IPS-20b (cell line): ENCODE results near the gene FADS2.

ENCODE experiments used
- H3K27ac ChIP-seq: one replicate; pipeline ENCODE4 v1.5.1; 2013; ENCODE audit warnings: low read length
- H3K27me3 ChIP-seq: 2 replicates; pipeline ENCODE4 v1.6.1; 2013; ENCODE audit warnings: mild to moderate bottlenecking, low read length, inconsistent platforms; ENCODE audit not compliant: insufficient read depth
- H3K36me3 ChIP-seq: 2 replicates; pipeline ENCODE4 v1.6.1; 2013; ENCODE audit warnings: low read depth, mild to moderate bottlenecking, inconsistent platforms, low read length, moderate library complexity; ENCODE audit not compliant: insufficient read depth
- H3K4me1 ChIP-seq: 2 replicates; pipeline ENCODE4 v1.6.1; 2013; ENCODE audit warnings: mild to moderate bottlenecking, control low read depth, inconsistent platforms, low read length, moderate library complexity; ENCODE audit not compliant: insufficient read depth
- H3K4me3 ChIP-seq: 2 replicates; pipeline ENCODE4 v1.5.1; 2013; ENCODE audit warnings: mild to moderate bottlenecking, low read length, inconsistent platforms
- H3K9ac ChIP-seq: 2 replicates; pipeline ENCODE4 v1.6.1; 2013; ENCODE audit warnings: low read depth, mild to moderate bottlenecking, inconsistent platforms, low read length, moderate library complexity
- H3K9me3 ChIP-seq: 2 replicates; pipeline ENCODE4 v1.6.1; 2013; ENCODE audit warnings: mild to moderate bottlenecking, low read depth, low read length, inconsistent platforms; ENCODE audit not compliant: insufficient read depth

Gene FADS2

GRCh38 chr11:61866958-61867343, 38.9 kb downstream of the FADS2 start:
- Histone ChIP-seq H3K27ac (no peak overlapping the region), H3K4me3 (no peak overlapping the region), H3K36me3 (peaks cover 47% of the 10 kb centered on the region), H3K9ac (no peak overlapping the region), H3K4me1 (no peaks in the 10 kb centered on the region; the same call in 1 of the 2 replicates), H3K27me3 (peaks cover 8% of the 10 kb centered on the region), H3K9me3 (no peaks in the 10 kb centered on the region)

GRCh38 chr11:61868571-61869428, 40.7 kb downstream of the FADS2 start:
- no peak overlapping the region for H3K9ac ChIP-seq
- H3K4me1 ChIP-seq = no peaks in the 10 kb centered on the region; the same call in 1 of the 2 replicates

GRCh38 chr11:61869429-61869707, 41.3 kb downstream of the FADS2 start:
- H3K9ac ChIP-seq = no peak overlapping the region
- no peaks in the 10 kb centered on the region for H3K9me3 ChIP-seq
- no peak overlapping the region for H3K4me3 ChIP-seq
- H3K27ac ChIP-seq = no peak overlapping the region
- peaks cover 15% of the 10 kb centered on the region for H3K27me3 ChIP-seq
- peaks cover 27% of the 10 kb centered on the region for H3K36me3 ChIP-seq
- H3K4me1 ChIP-seq = no peaks in the 10 kb centered on the region; the same call in 1 of the 2 replicates

More at GRCh38 chr11:61868571-61869428, 40.7 kb downstream of the FADS2 start:
- no peaks in the 10 kb centered on the region for H3K9me3 ChIP-seq
- no peak overlapping the region for H3K4me3 ChIP-seq
- H3K27me3 ChIP-seq = peaks cover 15% of the 10 kb centered on the region
- no peak overlapping the region for H3K27ac ChIP-seq
- peaks cover 28% of the 10 kb centered on the region for H3K36me3 ChIP-seq

- Histone ChIP-seq H3K9me3 (no peaks in the 10 kb centered on the region), H3K36me3 (peaks cover 22% of the 10 kb centered on the region), H3K4me1 (peaks cover 1% of the 10 kb centered on the region; the same call in 1 of the 2 replicates), H3K4me3 (no peak overlapping the region), H3K27ac (no peak overlapping the region), H3K27me3 (peaks cover 15% of the 10 kb centered on the region), H3K9ac (no peak overlapping the region)
Measured at GRCh38 chr11:61869708-61870451, 41.8 kb downstream of the FADS2 start.

GRCh38 chr11:61870541-61871031, 42.5 kb downstream of the FADS2 start:
- H3K4me1 ChIP-seq = peaks cover 3% of the 10 kb centered on the region; the same call in 1 of the 2 replicates
- H3K27ac ChIP-seq = no peak overlapping the region
- H3K9ac ChIP-seq = no peak overlapping the region
- H3K9me3 ChIP-seq = no peaks in the 10 kb centered on the region
- H3K27me3 ChIP-seq = peaks cover 15% of the 10 kb centered on the region
- peaks cover 15% of the 10 kb centered on the region for H3K36me3 ChIP-seq
- no peak overlapping the region for H3K4me3 ChIP-seq

- H3K4me3 ChIP-seq = peak overlapping the region; percentile 45; the same call in 1 of the 2 replicates
- H3K27me3 ChIP-seq = peaks cover 15% of the 10 kb centered on the region
- no peak overlapping the region for H3K9ac ChIP-seq
- peaks cover 9% of the 10 kb centered on the region; the same call in 1 of the 2 replicates for H3K36me3 ChIP-seq
- no peaks in the 10 kb centered on the region for H3K9me3 ChIP-seq
- no peak overlapping the region for H3K27ac ChIP-seq
- peaks cover 3% of the 10 kb centered on the region; the same call in 1 of the 2 replicates for H3K4me1 ChIP-seq
Measured at GRCh38 chr11:61871158-61871597, 43.1 kb downstream of the FADS2 start.

GRCh38 chr11:61872935-61873565, 45.0 kb downstream of the FADS2 start:
- Histone ChIP-seq H3K36me3 (no peaks in the 10 kb centered on the region), H3K27ac (no peak overlapping the region), H3K9me3 (no peaks in the 10 kb centered on the region), H3K27me3 (peaks cover 15% of the 10 kb centered on the region), H3K4me3 (no peak overlapping the region), H3K9ac (no peak overlapping the region), H3K4me1 (peaks cover 3% of the 10 kb centered on the region; the same call in 1 of the 2 replicates)

- peaks cover 15% of the 10 kb centered on the region for H3K27me3 ChIP-seq
- H3K9me3 ChIP-seq = no peaks in the 10 kb centered on the region
- H3K4me1 ChIP-seq = peaks cover 3% of the 10 kb centered on the region; the same call in 1 of the 2 replicates
- no peak overlapping the region for H3K4me3 ChIP-seq
- peaks cover under 1% of the 10 kb centered on the region; the same call in 1 of the 2 replicates for H3K36me3 ChIP-seq
- H3K27ac ChIP-seq = no peak overlapping the region
- no peak overlapping the region for H3K9ac ChIP-seq
Measured at GRCh38 chr11:61873588-61874376, 45.7 kb downstream of the FADS2 start.

- Histone ChIP-seq H3K36me3 (peaks cover 4% of the 10 kb centered on the region; the same call in 1 of the 2 replicates), H3K9ac (no peak overlapping the region), H3K4me3 (no peak overlapping the region), H3K27me3 (peaks cover 15% of the 10 kb centered on the region), H3K9me3 (no peaks in the 10 kb centered on the region), H3K4me1 (peaks cover 3% of the 10 kb centered on the region; the same call in 1 of the 2 replicates), H3K27ac (no peak overlapping the region)
Measured at GRCh38 chr11:61874377-61874809, 46.3 kb downstream of the FADS2 start.

GRCh38 chr11:61874853-61875252, 46.8 kb downstream of the FADS2 start:
- Histone ChIP-seq H3K27ac (no peak overlapping the region), H3K27me3 (peaks cover 15% of the 10 kb centered on the region), H3K9me3 (no peaks in the 10 kb centered on the region), H3K36me3 (peaks cover 4% of the 10 kb centered on the region; the same call in 1 of the 2 replicates), H3K9ac (no peak overlapping the region), H3K4me1 (peaks cover 3% of the 10 kb centered on the region; the same call in 1 of the 2 replicates), H3K4me3 (no peak overlapping the region)
